ENCODE measurements around the gene RCOR3.
"Not testable (repeated sequence)": the region's sequence is repeated elsewhere in the genome, so short reads cannot be mapped to it uniquely, and the experiment has no call there.

RCOR3 gene

DNA sequence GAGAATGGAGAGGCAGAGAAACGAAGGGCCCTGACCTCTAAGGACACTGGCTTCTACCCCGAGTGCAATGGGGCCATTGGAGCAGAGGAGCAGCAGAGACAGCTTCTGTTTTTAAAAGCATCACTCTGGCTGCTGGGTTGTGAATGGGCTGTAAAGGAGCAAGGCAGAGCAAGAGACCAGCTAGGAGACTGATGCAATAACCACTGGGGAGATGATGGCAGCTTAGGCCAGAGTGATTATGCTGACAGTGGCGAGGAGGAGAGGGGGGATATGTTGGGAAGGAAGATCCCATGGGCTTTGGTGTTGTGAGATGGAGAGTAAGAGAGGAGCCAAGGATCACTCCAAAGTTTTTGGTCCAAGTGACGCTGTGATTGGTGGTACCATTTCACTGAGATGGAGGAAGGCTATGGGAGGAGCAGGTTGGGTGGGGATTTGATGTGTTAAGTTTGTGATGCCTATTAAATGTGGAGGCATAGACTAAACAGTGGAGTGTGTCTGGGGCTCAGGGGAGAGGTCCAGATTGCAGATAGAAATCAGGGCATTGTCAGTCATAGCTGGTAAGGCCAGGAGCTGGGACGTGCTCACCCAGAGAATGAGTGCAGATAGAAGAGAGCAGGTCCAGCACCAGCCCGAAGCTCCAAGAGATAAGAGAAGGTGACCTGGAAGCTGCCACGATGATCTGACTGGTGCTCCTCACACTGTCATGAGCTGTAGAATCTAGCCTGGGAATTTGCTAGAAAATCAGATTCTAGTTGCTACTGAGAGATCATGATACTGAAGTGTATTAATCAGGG is 78.5 kb downstream of the RCOR3 start:
- in situ Hi-C loops (cut with HindIII; ENCODE audit: low sequenced_read_pairs): no loop called here

DNA sequence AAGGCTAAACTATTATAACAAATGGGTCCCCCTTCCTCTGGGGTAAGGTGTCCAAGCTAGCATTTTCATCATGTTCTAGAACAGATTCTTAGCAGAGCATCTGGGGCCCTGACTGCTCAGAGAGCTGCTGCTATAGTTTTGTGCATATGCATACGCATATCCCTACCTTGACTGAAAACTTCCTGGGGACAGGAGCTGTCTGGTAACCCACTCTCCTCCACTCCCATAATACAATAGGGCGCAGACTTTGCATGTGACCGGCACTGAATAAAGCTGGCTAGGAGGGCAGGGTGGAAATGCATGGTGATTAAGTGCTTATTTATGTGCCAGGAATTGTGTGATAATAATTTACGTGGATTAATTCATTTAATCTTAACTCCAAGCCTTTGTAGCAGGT is 79.1 kb downstream of the RCOR3 start:
- in situ Hi-C loops (cut with HindIII; ENCODE audit: low sequenced_read_pairs): no loop called here

DNA sequence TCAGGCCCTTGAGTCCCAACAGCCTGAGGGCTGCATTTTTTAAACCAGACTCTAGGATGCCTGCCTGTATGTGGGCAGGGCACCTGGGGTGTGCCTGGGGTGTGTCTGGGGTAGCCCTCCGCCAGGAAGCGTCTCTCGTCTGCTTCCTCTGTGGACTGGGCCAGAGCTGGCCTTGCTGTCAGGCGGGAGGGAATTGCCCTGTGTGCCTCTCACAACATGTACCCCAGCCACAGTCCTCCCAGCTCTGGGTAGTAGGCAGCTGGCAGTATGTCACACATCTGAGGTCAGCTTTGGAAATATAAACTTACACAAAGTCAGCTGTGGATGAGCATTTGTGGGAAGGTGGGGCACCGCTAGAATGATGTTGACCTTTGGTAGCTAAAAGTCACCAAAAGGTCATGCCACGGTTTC is 80.5 kb downstream of the RCOR3 start:
- in situ Hi-C loops (cut with HindIII; ENCODE audit: low sequenced_read_pairs): no loop called here

DNA sequence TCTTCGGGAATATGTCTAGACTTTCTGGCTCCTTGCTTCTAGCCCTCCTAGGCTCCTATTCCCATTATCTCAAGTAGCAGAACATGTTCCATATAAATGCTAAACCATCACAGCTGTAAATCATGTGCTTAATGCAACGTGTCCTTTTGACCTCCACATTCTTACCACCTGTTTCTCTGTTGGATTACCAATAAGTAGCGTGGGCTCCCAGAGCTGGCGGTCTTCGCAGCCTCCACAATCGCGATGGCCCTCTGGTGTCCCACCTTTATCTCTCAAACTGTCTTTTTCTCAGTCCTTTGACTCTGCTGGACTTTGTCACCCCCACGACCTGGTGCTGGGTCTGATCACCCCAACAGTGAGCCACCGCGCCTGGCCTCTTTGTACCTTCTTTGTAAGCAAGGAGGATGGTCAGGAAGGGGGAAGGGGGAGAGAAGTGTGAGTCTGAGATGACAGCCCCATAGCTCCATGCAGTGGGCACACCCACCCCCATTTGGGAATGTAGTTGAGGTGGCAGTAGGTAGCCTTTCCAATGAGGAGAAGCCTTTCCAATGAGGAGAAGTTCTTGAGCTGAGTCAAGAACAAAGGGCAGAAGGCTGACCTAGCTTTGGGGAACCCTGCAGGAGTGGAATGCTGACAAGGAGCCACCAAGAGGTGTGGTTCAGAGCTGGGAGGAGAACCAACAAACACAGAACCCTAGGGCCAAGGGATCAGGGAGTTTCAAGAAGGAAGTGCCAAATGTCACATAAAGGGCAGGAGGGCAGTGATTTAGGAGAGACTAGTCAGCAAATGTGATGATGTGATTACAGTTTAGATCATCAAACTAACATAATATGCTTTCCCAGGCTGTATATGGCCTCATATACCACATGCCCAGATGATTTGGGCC is 81.7 kb downstream of the RCOR3 start:
- in situ Hi-C loops (cut with HindIII; ENCODE audit: low sequenced_read_pairs): no loop called here

DNA sequence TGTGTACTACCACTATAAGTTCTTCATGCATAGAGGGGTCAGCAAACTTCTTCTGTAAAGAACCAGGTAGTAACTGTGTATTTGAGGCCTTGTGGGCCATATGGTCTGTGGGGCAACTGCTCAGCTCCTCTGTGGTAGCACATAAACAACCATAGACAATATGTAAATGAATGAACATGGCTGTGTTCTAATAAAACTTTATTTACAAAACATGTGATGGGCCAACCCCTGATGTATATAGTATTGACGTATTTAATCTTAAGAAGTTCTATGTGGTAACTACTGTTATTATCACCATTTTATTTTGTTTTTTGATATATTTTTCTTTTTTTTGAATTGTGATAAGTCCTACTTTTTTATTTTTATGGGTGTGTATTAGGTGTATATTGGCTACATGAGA is 82.8 kb downstream of the RCOR3 start:
- in situ Hi-C loops (cut with HindIII; ENCODE audit: low sequenced_read_pairs): no loop called here

DNA sequence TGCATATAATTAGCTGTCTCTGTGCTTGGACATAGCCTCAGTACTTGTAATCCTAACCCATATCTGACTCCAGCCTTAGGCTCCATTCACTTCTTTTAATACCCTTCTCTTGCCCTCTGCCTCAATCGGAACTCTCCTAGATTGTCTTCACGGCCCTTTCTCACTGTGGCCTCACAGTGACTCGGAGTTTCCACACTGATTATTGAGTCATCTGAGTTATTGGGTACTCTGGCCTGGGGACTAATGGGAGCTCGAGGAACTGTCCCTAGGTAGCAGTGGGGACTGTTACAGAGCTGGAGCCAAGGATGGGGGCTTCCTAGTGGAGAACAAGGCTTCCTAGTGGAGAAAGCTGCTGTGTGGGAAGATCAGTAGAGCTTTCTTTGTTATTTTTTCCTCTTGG is 84.4 kb downstream of the RCOR3 start:
- in situ Hi-C loops (cut with HindIII; ENCODE audit: low sequenced_read_pairs): no loop called here

DNA sequence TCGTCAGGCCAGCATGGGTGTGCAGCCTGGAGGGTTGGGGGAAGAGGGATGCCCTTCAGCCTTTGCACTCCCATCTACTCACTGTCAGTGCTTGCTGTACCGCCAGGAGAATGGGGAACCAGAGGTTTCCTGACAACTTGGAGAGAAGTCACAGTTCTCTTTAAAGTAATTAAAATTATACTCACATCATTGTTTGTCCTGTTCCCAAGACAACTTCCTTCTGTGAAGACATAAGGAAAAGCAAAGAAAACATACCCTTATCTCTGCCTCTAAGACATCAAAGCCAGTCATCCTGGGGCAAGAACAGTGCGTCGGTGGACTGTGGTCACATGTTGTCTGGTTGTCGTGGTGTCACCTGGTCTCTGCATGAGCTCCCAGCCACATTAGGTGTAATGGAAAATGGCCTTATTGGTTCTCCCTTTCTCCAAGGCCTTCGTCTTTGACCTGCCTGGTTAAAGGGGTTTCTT is 85.0 kb downstream of the RCOR3 start:
- in situ Hi-C loops (cut with HindIII; ENCODE audit: low sequenced_read_pairs): no loop called here

DNA sequence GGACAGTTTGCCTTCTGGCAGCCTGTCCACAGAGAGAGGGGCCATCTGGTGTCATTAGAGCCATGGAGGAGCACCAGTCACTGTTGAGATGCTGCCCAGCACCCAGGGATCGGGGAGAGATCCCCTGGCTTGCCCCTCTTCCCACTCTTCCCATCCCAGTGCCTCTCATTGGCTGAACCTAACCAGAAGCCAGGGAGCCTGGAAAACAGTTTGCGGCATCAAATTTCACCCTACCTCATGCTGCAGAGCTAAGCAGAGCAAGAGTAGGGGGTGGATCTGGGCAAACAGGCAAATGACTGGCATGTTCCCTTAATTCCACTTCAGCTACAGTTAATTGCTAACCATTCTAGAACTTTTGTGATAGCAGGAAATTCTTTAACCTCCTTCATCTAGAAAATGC is 86.6 kb downstream of the RCOR3 start:
- in situ Hi-C loops (cut with HindIII; ENCODE audit: low sequenced_read_pairs): no loop called here

DNA sequence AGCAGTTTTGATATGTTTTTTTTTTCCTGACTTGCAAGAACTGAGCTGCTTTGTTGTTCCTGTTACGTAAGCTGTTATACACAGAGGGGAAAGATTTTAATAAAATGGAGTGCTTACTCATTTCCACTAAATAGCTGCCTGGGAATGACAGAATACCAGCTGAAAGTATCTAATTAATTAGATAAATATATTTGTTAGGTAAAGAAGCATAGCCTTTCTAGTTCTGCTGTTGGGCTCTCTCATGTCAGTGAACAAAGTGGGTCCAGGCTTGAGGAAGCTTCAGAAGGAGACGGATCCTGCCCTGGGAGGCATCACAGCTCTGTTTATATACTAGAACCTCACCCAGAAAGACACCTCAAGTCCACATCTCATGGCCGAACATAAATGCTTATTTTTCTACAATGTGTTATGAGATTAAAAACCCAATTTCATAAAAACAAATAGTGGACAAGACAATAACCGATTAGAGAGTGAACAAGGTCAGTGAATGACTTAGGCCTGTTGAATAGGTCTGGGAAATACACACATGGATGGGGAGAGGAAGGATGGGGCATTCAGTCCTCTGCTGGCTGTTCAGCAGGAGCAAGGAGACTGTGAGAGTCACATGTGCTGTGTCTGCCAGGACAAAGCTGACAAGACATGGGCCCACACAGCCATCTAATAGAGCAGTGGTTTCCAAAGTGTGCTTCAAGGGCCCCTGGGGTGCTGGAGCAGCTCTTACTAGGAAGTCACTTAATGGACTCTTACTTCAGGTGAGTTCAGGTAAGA is 88.1 kb downstream of the RCOR3 start:
- in situ Hi-C loops (cut with HindIII; ENCODE audit: low sequenced_read_pairs): no loop called here

DNA sequence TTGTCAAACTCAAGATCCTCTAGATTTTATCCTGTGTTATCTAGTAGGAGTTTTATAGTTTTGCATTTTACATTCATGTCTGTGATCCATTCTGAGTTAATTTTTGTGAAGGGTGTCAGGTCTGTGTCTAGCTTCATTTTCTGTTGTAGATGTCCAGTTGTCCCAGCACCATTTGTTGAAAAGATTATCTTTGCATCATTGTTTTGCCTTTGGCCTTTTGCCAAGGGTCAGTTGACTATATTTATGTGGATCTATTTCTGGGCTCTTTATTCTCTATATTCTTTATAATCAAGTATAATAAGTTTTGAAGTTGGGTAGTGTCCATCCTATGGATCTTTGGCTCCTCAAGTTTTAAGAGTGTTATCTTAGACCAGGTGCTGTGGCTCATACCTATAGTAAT is 89.4 kb downstream of the RCOR3 start:
- in situ Hi-C loops (cut with HindIII; ENCODE audit: low sequenced_read_pairs): no loop called here

DNA sequence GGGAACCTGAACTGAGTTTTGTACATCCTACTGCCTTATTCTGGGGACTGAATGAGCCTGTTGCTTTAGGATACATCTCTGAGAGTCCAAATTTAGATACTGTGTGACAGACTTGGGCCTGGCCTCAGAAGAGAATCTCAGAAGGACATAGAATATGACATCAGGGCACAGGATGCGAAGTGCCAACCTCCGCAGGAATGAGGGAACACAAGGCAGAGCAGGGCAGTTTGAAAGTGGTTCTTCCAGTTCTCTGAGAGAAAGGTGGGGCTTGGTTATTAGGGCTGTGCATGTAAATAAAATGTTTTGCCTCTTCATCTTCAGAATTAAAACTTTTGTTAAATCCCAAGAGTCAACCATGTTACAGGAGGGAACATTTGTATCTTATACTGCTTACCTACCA is 90.6 kb downstream of the RCOR3 start:
- in situ Hi-C loops (cut with HindIII; ENCODE audit: low sequenced_read_pairs): no loop called here

DNA sequence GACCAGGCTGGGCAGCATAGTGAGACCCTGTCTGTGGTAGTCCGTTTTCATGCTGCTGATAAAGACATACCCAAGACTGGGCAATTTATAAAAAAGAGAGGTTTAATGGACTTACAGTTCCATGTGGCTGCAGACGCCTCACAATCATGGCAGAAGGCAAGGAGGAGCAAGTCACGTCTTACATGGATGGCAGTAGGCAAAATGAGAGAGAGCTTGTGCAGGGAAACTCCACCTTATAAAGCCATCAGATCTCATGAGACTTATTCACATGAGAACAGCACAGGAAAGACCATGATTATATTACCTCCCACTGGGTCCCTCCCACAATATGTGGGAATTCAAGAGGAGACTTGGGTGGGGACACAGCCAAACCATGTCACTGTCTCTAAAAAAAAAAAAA is 92.9 kb downstream of the RCOR3 start:
- in situ Hi-C loops (cut with HindIII; ENCODE audit: low sequenced_read_pairs): not testable (repeated sequence)

DNA sequence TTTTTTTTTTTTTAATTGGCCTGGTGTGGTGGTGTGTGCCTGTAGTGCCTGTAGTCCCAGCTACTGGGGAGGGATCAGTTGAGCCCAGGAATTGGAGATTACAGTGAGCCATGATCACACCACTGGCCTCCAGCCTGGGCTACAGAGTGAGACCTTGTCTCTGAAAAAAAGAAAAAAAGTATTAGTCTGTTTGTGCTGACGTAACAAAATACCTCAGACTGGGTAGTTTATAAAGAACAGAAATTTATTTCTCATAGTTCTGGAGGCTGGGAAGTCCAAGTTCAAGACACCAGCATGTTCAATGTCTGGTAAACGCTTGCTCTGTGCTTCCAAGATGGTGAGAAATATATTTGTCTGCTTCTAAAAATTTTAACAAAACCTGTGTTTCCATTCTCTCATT is 93.3 kb downstream of the RCOR3 start:
- in situ Hi-C loops (cut with HindIII; ENCODE audit: low sequenced_read_pairs): no loop called here

DNA sequence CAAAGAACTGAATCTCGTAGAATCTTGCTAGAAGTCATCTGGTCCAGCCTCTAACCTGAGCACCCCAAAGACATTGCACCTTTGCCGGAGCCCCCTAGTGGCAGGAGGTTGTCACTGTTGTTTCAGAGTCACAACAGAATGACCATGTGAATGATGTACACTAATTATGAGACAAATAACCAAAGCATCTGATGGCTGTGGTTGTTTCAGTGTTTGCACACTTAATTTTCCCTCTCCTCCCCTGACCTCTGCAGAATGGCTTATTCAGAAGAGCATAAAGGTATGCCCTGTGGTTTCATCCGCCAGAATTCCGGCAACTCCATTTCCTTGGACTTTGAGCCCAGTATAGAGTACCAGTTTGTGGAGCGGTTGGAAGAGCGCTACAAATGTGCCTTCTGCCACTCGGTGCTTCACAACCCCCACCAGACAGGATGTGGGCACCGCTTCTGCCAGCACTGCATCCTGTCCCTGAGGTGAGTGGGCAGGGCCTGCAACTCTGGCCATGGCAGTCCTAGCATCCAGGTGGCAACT is 93.9 kb downstream of the RCOR3 start:
- in situ Hi-C loops (cut with HindIII; ENCODE audit: low sequenced_read_pairs): no loop called here

DNA sequence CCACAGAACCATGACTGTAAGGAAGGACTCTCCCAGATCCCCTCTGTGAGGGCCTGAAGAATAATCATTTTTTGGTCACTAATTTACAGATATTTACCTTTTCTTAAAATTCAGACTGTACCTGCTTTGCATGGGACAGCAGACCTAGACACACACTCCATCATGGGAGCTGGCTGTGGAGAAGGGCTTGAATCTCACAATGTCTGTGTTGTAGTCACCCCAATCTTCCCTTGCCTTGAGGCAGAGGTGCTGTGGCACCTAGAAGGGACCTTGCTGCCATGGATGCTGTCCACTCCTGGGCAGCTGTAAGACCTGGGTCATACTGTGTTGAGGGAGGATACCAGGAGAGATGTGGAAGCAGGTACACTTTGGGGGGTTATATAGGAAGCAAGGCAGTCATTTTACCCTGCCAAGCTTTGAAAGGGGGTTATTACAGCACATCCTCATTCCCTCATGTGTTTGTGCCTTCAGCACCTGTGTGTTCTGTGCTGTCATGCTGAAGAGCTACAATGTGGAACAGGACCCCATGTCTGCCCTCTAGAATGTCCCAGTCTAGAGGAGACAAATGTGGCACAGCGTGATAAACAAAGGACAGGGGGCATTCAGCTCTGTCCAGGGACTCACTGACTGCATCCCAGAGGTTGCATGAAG is 94.5 kb downstream of the RCOR3 start:
- in situ Hi-C loops (cut with HindIII; ENCODE audit: low sequenced_read_pairs): no loop called here

DNA sequence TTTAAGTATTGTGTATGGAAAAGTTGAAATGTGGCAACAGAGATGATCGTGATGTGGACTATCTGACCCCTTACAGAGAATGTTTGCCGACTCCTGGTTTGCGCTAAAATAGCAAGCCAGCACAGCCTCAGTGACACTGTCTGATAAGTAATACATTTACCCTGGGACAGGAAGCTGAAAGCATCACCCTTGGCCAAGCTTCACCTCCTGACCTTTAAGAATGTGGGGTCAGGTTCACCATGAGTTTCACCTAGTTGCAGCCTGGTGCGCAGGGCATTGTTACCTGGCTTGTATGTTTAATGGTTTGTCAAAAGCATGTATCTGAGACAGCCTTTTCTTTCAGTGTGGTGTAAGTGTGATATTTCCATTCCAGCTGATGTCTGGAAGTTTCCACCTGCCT is 96.7 kb downstream of the RCOR3 start:
- in situ Hi-C loops (cut with HindIII; ENCODE audit: low sequenced_read_pairs): no loop called here

DNA sequence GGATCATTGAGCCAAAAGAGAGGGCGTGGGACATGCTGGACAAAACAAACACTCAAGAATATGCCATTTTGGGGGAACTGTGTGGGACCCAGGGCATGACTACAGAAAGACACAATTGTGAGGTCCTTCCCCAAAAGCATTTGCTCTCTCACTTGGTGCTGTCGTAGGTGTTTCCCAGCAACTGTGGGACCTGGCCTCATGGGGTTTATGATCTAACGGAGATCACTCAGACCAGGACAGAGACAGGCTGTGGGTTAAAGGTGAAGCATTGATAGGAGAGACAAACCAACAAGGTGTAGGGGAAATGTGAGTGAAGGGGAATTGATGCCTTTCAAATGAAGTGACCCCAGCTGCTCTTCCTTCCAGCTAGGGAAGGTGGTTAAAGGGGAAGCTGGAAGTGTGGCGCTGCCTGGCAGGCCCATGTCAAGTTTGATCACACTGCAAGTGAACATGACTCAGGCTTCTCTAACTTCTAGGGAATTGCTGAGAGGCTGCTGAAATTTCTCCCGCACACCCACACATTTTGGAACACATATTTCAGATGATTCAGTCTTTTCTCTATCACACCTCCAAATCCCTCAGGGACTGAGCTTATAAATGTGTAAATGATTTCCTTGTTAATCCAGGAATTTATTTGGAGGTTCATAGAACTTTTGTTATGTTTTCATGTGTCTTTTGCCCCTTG is 97.7 kb downstream of the RCOR3 start:
- in situ Hi-C loops (cut with HindIII; ENCODE audit: low sequenced_read_pairs): no loop called here

DNA sequence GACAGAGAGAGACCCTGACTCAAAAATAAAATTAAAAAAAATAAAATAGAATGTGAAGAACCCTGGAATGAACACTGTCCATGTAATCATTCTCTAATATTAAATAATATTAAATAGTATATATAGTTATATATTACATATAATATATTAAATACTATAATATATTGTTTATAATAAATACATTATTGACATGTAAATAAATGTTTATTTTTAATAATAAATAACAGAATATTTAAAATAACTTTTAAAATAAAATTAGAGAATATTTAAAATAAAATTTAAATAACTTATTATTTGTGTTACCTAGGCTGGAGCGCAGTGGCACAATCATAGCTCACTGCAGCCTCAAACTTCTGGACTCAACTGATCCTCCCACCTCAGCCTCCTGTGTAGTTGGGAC is 99.5 kb downstream of the RCOR3 start:
- in situ Hi-C loops (cut with HindIII; ENCODE audit: low sequenced_read_pairs): no loop called here

DNA sequence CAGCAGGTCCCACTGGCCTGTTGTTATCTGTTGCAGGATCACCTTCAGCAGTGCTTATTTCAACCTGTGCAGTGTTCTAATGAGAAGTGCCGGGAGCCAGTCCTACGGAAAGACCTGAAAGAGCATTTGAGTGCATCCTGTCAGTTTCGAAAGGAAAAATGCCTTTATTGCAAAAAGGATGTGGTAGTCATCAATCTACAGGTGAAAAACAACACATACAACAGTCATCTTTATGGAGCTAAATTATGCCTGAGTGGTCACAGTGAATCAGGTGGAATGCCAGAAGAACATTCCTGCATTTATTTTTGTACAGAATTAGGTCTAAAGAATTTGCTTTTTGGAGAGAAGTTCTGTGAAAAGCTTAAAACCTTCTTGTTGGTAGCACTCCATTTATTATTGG is 100.7 kb downstream of the RCOR3 start:
- in situ Hi-C loops (cut with HindIII; ENCODE audit: low sequenced_read_pairs): no loop called here

DNA sequence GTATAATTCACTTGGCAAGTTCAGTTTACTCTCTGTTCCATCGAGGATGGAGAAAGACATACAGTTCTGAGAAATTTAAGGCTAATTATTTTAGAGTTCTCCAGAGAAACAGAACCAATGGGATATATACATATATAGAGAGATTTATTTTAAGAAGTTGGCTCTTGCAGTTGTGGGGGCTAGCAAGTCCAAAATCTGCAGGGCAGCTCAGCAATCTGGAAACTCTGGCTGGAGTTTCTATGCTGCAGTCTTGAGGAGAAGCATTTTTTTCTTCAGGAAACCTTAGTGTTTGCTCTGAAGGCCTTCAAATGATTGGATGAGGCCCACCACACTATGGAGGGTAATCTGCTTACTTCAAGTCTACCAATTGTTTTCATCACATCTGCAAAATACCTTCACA is 102.0 kb downstream of the RCOR3 start:
- in situ Hi-C loops (cut with HindIII; ENCODE audit: low sequenced_read_pairs): no loop called here
